VCaP (cell line): ENCODE data around the gene FAM151B.
A peak's percentile ranks its signal among the peaks of the same experiment; 100 is the strongest.

Source experiments
- H3K27ac ChIP-seq: fragments of 450-650 bp; 2 replicates; pipeline ENCODE4 v1.5.1; 2017
- CTCF ChIP-seq: fragments of 450-650 bp; conservative IDR thresholded peaks from 2 replicates; pipeline ENCODE4 v1.5.1; 2017; ENCODE audit warnings: mild to moderate bottlenecking, moderate library complexity

The FAM151B gene

GRCh38 chr5:80487829-80488721, at the start of gene FAM151B:
Gene FAM151B (plus strand): TSS chr5:80488100. CDS start chr5:80488124, 24 bp downstream.
- peak; percentile 36 for TF ChIP-seq CTCF
- peak within 1 kb of the TSS; percentile 78 for H3K27ac ChIP-seq

GRCh38 chr5:80438739-80439138, 49.2 kb upstream of the FAM151B start:
- TF ChIP-seq CTCF: no peak
- no peak overlapping the region for H3K27ac ChIP-seq

- H3K27ac ChIP-seq: no peak overlapping the region
- TF ChIP-seq CTCF: no peak
Measured at GRCh38 chr5:80439213-80439612, 48.7 kb upstream of the FAM151B start.

GRCh38 chr5:80442742-80443141, 45.2 kb upstream of the FAM151B start:
- no peak overlapping the region for H3K27ac ChIP-seq
- no peak for TF ChIP-seq CTCF

GRCh38 chr5:80453366-80453765, 34.5 kb upstream of the FAM151B start:
- no peak overlapping the region for H3K27ac ChIP-seq
- no peak for TF ChIP-seq CTCF

- TF ChIP-seq CTCF: no peak
- no peak overlapping the region for H3K27ac ChIP-seq
Measured at GRCh38 chr5:80463269-80463668, 24.6 kb upstream of the FAM151B start.

- no peak overlapping the region for H3K27ac ChIP-seq
- no peak for TF ChIP-seq CTCF
Measured at GRCh38 chr5:80466669-80467485, 21.0 kb upstream of the FAM151B start.
